Measurements from ENCODE around the gene FAM76B. TPM values are rescaled to one million over a fixed set of nuclear protein-coding genes. Genes with fewer than 3 reads are reported as not detected.

Gene FAM76B
- polyA plus RNA-seq, 2 donors, result 6.8 to 7.9 TPM

- Histone ChIP-seq H3K36me3 (ENCODE audit: control insufficient read depth in 2 of 2, insufficient read depth in 2 of 2, low read length in 1 of 2) (no peaks in the 10 kb centered on the region), H3K27me3 (ENCODE audit: control insufficient read depth in 1 of 2, insufficient read depth in 2 of 2, low read length in 2 of 2) (no peaks in the 10 kb centered on the region), H3K4me1 (ENCODE audit: control insufficient read depth in 2 of 2, insufficient read depth in 2 of 2, low read length in 1 of 2) (peaks cover 0 to 2% of the 10 kb centered on the region in 2 donors), H3K4me3 (ENCODE audit: low read depth in 1 of 2, low read length in 2 of 2) (no peak overlapping the region), H3K27ac (ENCODE audit: low read depth in 2 of 2, low read length in 1 of 2) (no peak overlapping the region), H3K9me3 (ENCODE audit: control insufficient read depth in 2 of 2, insufficient read depth in 1 of 2, low read depth in 1 of 2, low read length in 1 of 2) (no peaks in the 10 kb centered on the region)
- WGBS, 2 donors, result 87 to 89% methylated on average over 5 of the region's 5 CpGs
Measured at GRCh38 chr11:95794086-95794485, 4.5 kb upstream of the FAM76B start.

GRCh38 chr11:95793116-95793515 lies 3.5 kb upstream of the FAM76B start:
- no peak overlapping the region for H3K27ac ChIP-seq (ENCODE audit: low read depth in 2 of 2, low read length in 1 of 2)
- H3K4me3 ChIP-seq (ENCODE audit: low read depth in 1 of 2, low read length in 2 of 2), result no peak overlapping the region
- no peaks in the 10 kb centered on the region for H3K27me3 ChIP-seq (ENCODE audit: control insufficient read depth in 1 of 2, insufficient read depth in 2 of 2, low read length in 2 of 2)
- peaks cover 0 to 2% of the 10 kb centered on the region in 2 donors for H3K4me1 ChIP-seq (ENCODE audit: control insufficient read depth in 2 of 2, insufficient read depth in 2 of 2, low read length in 1 of 2)
- WGBS, 2 donors, result 90 to 92% methylated on average over 4 of the region's 4 CpGs
- no peaks in the 10 kb centered on the region for H3K9me3 ChIP-seq (ENCODE audit: control insufficient read depth in 2 of 2, insufficient read depth in 1 of 2, low read depth in 1 of 2, low read length in 1 of 2)
- H3K36me3 ChIP-seq (ENCODE audit: control insufficient read depth in 2 of 2, insufficient read depth in 2 of 2, low read length in 1 of 2), result no peaks in the 10 kb centered on the region

GRCh38 chr11:95792700-95793099 lies 3.1 kb upstream of the FAM76B start:
- no peak overlapping the region for H3K27ac ChIP-seq (ENCODE audit: low read depth in 2 of 2, low read length in 1 of 2)
- H3K36me3 ChIP-seq (ENCODE audit: control insufficient read depth in 2 of 2, insufficient read depth in 2 of 2, low read length in 1 of 2), result no peaks in the 10 kb centered on the region
- no peaks in the 10 kb centered on the region for H3K27me3 ChIP-seq (ENCODE audit: control insufficient read depth in 1 of 2, insufficient read depth in 2 of 2, low read length in 2 of 2)
- H3K9me3 ChIP-seq (ENCODE audit: control insufficient read depth in 2 of 2, insufficient read depth in 1 of 2, low read depth in 1 of 2, low read length in 1 of 2), result no peaks in the 10 kb centered on the region
- peaks cover 0 to 2% of the 10 kb centered on the region in 2 donors for H3K4me1 ChIP-seq (ENCODE audit: control insufficient read depth in 2 of 2, insufficient read depth in 2 of 2, low read length in 1 of 2)
- H3K4me3 ChIP-seq (ENCODE audit: low read depth in 1 of 2, low read length in 2 of 2), result no peak overlapping the region
- WGBS, 2 donors, result 89 to 92% methylated on average over 7 of the region's 7 CpGs

- Histone ChIP-seq H3K27me3 (ENCODE audit: control insufficient read depth in 1 of 2, insufficient read depth in 2 of 2, low read length in 2 of 2) (no peaks in the 10 kb centered on the region), H3K4me3 (ENCODE audit: low read depth in 1 of 2, low read length in 2 of 2) (no peak overlapping the region), H3K9me3 (ENCODE audit: control insufficient read depth in 2 of 2, insufficient read depth in 1 of 2, low read depth in 1 of 2, low read length in 1 of 2) (no peaks in the 10 kb centered on the region), H3K36me3 (ENCODE audit: control insufficient read depth in 2 of 2, insufficient read depth in 2 of 2, low read length in 1 of 2) (no peaks in the 10 kb centered on the region), H3K4me1 (ENCODE audit: control insufficient read depth in 2 of 2, insufficient read depth in 2 of 2, low read length in 1 of 2) (peaks cover 0 to 2% of the 10 kb centered on the region in 2 donors), H3K27ac (ENCODE audit: low read depth in 2 of 2, low read length in 1 of 2) (no peak overlapping the region)
- WGBS, 2 donors, result 74 to 89% methylated on average over 8 of the region's 8 CpGs
Measured at GRCh38 chr11:95792200-95792599, 2.6 kb upstream of the FAM76B start.

GRCh38 chr11:95791709-95792033 lies 2.1 kb upstream of the FAM76B start:
- Histone ChIP-seq H3K4me1 (ENCODE audit: control insufficient read depth in 2 of 2, insufficient read depth in 2 of 2, low read length in 1 of 2) (peaks cover 0 to 2% of the 10 kb centered on the region in 2 donors), H3K27ac (ENCODE audit: low read depth in 2 of 2, low read length in 1 of 2) (no peak overlapping the region), H3K36me3 (ENCODE audit: control insufficient read depth in 2 of 2, insufficient read depth in 2 of 2, low read length in 1 of 2) (no peaks in the 10 kb centered on the region), H3K9me3 (ENCODE audit: control insufficient read depth in 2 of 2, insufficient read depth in 1 of 2, low read depth in 1 of 2, low read length in 1 of 2) (no peaks in the 10 kb centered on the region), H3K27me3 (ENCODE audit: control insufficient read depth in 1 of 2, insufficient read depth in 2 of 2, low read length in 2 of 2) (no peaks in the 10 kb centered on the region), H3K4me3 (ENCODE audit: low read depth in 1 of 2, low read length in 2 of 2) (peak overlapping the region in 1 of 2 donors; percentile 90)
- WGBS, 2 donors, result 38 to 45% methylated on average over 8 of the region's 8 CpGs

- 4 to 5% methylated on average over 29 of the region's 29 CpGs for WGBS, 2 donors
- Histone ChIP-seq H3K4me3 (ENCODE audit: low read depth in 1 of 2, low read length in 2 of 2) (peak overlapping the region; percentile 76 to 90), H3K27ac (ENCODE audit: low read depth in 2 of 2, low read length in 1 of 2) (peak overlapping the region; percentile 99 to 100), H3K4me1 (ENCODE audit: control insufficient read depth in 2 of 2, insufficient read depth in 2 of 2, low read length in 1 of 2) (peaks cover 0 to 2% of the 10 kb centered on the region in 2 donors), H3K27me3 (ENCODE audit: control insufficient read depth in 1 of 2, insufficient read depth in 2 of 2, low read length in 2 of 2) (no peaks in the 10 kb centered on the region), H3K9me3 (ENCODE audit: control insufficient read depth in 2 of 2, insufficient read depth in 1 of 2, low read depth in 1 of 2, low read length in 1 of 2) (no peaks in the 10 kb centered on the region), H3K36me3 (ENCODE audit: control insufficient read depth in 2 of 2, insufficient read depth in 2 of 2, low read length in 1 of 2) (no peaks in the 10 kb centered on the region)
Measured at GRCh38 chr11:95790933-95791708, 1.5 kb upstream of the FAM76B start.

GRCh38 chr11:95790123-95790932 lies 746 bp upstream of the FAM76B start, which contains the start of gene CEP57:
TSS of gene CEP57 (plus strand) at chr11:95790498. CDS start at chr11:95790699, 201 bp downstream.
- H3K27me3 ChIP-seq (ENCODE audit: control insufficient read depth in 1 of 2, insufficient read depth in 2 of 2, low read length in 2 of 2), result no peaks in the 10 kb centered on the region
- H3K4me1 ChIP-seq (ENCODE audit: control insufficient read depth in 2 of 2, insufficient read depth in 2 of 2, low read length in 1 of 2), result peaks cover 0 to 2% of the 10 kb centered on the region in 2 donors
- H3K36me3 ChIP-seq (ENCODE audit: control insufficient read depth in 2 of 2, insufficient read depth in 2 of 2, low read length in 1 of 2), result no peaks in the 10 kb centered on the region
- H3K27ac ChIP-seq (ENCODE audit: low read depth in 2 of 2, low read length in 1 of 2), result peak within 1 kb of the TSS; percentile 99 to 100
- WGBS, 2 donors, result 0% methylated on average over 55 of the region's 55 CpGs
- peak within 1 kb of the TSS; percentile 81 to 90 for H3K4me3 ChIP-seq (ENCODE audit: low read depth in 1 of 2, low read length in 2 of 2)
- H3K9me3 ChIP-seq (ENCODE audit: control insufficient read depth in 2 of 2, insufficient read depth in 1 of 2, low read depth in 1 of 2, low read length in 1 of 2), result no peaks in the 10 kb centered on the region

GRCh38 chr11:95788921-95789505 lies 569 bp downstream of the FAM76B start:
- peak overlapping the region; percentile 99 to 100 for H3K27ac ChIP-seq (ENCODE audit: low read depth in 2 of 2, low read length in 1 of 2)
- H3K36me3 ChIP-seq (ENCODE audit: control insufficient read depth in 2 of 2, insufficient read depth in 2 of 2, low read length in 1 of 2), result no peaks in the 10 kb centered on the region
- peak overlapping the region; percentile 81 to 90 for H3K4me3 ChIP-seq (ENCODE audit: low read depth in 1 of 2, low read length in 2 of 2)
- H3K9me3 ChIP-seq (ENCODE audit: control insufficient read depth in 2 of 2, insufficient read depth in 1 of 2, low read depth in 1 of 2, low read length in 1 of 2), result no peaks in the 10 kb centered on the region
- WGBS, 2 donors, result 0 to 1% methylated on average over 29 to 34 of the region's 34 CpGs
- H3K27me3 ChIP-seq (ENCODE audit: control insufficient read depth in 1 of 2, insufficient read depth in 2 of 2, low read length in 2 of 2), result no peaks in the 10 kb centered on the region
- peaks cover 0 to 2% of the 10 kb centered on the region in 2 donors for H3K4me1 ChIP-seq (ENCODE audit: control insufficient read depth in 2 of 2, insufficient read depth in 2 of 2, low read length in 1 of 2)

GRCh38 chr11:95780544-95780943 lies 9.0 kb downstream of the FAM76B start:
- no peaks in the 10 kb centered on the region for H3K36me3 ChIP-seq (ENCODE audit: control insufficient read depth in 2 of 2, insufficient read depth in 2 of 2, low read length in 1 of 2)
- no peak overlapping the region for H3K27ac ChIP-seq (ENCODE audit: low read depth in 2 of 2, low read length in 1 of 2)
- H3K9me3 ChIP-seq (ENCODE audit: control insufficient read depth in 2 of 2, insufficient read depth in 1 of 2, low read depth in 1 of 2, low read length in 1 of 2), result no peaks in the 10 kb centered on the region
- 86 to 90% methylated on average over 2 of the region's 2 CpGs for WGBS, 2 donors
- H3K4me3 ChIP-seq (ENCODE audit: low read depth in 1 of 2, low read length in 2 of 2), result no peak overlapping the region
- no peaks in the 10 kb centered on the region for H3K27me3 ChIP-seq (ENCODE audit: control insufficient read depth in 1 of 2, insufficient read depth in 2 of 2, low read length in 2 of 2)
- H3K4me1 ChIP-seq (ENCODE audit: control insufficient read depth in 2 of 2, insufficient read depth in 2 of 2, low read length in 1 of 2), result no peaks in the 10 kb centered on the region
